ENCODE data around the gene WIZ.

The WIZ gene

DNA sequence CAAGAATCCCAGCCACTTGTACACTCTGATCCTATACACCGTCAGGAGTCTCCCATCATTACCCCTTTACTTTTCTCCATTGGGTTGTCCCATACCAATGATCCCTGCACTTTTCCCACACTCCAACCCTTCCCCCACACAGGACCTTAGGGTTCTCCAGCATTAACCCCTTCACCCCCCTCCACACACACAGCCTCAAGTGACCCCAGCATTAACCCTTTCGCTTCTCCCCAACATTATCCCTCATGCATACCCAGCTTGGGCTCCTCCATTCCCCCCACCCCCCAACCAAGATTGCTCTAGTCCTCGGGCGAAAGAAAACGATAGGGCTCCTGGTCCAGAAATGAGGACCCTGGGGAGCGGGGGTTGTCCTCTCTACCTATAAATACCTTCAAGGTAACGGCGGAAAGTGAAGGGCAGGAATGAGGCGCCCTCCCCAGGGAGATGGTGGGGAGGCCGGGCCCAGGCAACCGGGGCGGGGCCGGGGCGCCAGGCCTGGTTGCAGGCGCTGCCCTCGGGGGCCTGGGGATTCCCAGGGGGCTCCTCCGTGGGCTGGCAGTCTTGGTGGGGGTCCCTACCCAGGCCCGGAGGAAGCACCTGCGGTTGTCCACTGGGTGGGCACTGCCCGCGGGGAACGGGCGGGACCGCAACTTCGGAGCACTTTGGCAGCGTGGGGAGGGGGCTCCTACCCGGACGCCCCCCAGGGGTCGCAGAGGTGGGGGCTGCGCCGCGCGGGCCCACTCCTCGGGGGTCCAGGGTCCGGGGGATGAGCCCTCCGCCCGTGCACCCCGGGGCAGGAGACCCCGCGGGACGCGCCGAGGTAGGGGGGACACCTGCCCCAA is 757 bp downstream of the WIZ start:
- no peak for DNase-seq (ENCODE audit: low read depth, low spot score)
- peak overlapping the region; percentile 43 for H3K4me3 ChIP-seq (ENCODE audit: low read length)

DNA sequence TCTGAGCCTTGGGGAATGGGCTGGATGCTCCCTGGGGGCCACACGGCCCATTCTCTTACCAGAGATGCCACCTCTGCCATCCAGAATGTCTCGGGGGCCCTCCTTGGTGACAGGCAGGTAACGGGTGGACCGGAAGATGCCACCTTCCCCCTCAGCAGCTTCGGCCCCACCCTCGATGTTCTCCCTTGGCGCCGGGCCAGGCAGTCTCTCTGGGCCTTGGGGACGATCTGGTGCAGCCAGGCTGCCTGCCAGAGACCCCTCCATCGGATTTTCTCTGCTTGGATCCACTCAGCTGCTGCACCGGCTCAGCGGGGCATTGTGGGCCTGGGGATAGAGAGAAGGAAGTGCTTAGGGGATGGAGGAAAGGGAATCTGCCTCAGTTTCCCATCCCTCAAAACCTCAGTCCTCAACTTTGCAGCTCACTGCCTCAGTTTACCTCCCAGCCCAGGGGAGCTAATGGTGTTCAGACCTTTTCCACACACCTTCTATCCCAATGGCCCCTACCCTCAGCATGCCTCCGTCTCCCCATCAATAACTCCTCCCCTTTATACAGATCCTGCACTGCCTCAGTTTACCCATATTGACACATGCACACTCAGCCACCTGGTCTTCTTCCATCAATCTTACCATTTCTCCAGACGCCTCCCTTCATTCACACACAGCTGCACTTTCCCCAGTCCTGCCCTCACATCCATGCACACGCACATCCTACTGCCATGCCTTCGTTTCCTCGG is 1.5 kb downstream of the WIZ start:
- no peak for DNase-seq (ENCODE audit: low read depth, low spot score)
- H3K4me3 ChIP-seq (ENCODE audit: low read length) = no peak overlapping the region

DNA sequence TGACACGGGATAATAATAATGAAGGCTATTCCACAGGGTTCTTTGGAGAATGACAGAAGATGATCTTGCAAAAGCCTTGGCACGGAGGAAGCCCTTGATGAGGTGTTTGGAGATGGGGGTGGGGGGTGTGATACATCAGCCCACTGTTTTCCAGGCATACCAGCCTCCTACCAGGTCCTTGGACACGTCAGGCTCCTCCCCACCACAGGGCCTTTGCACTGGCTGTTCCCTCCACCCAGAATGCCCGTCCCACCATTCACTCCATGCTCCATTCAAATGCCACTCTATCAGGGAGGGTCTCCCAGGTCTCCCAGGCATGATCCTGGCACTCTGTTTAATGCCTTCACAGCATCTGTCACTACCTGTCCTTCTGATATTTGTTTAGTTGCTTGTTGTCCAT is 2.7 kb downstream of the WIZ start:
- no peak overlapping the region for H3K4me3 ChIP-seq (ENCODE audit: low read length)
- DNase-seq (ENCODE audit: low read depth, low spot score) = no peak

DNA sequence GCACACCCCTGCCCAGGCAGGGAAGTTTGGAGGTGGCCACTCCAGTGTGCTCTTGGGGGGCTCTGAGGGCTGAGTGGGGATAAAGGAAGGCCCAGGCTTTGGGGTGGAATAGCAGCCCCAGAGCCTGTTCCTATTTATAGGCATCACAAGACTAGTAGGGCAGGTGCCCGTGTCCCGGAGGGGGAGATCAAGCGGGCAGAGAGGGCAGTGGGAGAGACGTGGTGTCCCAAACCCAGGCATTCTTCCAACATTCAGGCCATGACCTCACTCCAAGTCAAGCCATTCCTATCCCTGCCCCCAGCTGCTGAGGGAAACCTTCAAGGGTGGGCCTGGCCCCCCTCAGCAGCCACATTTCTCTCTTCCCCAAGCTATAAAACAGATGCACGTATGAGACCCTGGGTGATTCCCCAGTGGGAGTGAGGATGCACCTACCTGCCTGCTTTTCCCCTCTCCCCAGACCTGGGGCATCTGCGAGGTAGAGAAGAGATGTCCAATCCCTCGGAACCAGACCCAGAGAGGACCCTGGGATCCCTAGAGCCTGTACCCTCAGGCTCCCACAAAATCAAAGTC is 3.9 kb downstream of the WIZ start:
- DNase-seq (ENCODE audit: low read depth, low spot score) = no peak
- H3K4me3 ChIP-seq (ENCODE audit: low read length) = no peak overlapping the region

DNA sequence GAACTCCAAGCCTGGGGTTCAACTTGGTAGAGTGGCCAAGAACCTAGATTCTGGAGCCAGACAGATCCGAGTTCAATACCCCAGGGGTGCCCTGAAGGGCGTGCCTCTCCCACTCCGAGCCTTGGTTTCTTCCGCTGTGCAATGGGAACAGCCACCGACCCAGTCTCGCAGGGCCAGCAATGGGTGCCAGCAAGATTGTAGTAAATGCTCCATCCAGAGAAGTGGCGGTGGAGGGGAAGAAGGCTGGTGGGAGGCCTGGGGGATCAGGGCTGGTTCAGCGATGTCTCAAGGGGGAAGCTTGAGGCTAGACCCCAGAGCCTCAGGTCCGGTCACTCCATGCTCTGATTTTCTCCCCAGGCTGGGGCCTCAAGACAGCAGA is 4.5 kb downstream of the WIZ start:
- no peak for DNase-seq (ENCODE audit: low read depth, low spot score)

DNA sequence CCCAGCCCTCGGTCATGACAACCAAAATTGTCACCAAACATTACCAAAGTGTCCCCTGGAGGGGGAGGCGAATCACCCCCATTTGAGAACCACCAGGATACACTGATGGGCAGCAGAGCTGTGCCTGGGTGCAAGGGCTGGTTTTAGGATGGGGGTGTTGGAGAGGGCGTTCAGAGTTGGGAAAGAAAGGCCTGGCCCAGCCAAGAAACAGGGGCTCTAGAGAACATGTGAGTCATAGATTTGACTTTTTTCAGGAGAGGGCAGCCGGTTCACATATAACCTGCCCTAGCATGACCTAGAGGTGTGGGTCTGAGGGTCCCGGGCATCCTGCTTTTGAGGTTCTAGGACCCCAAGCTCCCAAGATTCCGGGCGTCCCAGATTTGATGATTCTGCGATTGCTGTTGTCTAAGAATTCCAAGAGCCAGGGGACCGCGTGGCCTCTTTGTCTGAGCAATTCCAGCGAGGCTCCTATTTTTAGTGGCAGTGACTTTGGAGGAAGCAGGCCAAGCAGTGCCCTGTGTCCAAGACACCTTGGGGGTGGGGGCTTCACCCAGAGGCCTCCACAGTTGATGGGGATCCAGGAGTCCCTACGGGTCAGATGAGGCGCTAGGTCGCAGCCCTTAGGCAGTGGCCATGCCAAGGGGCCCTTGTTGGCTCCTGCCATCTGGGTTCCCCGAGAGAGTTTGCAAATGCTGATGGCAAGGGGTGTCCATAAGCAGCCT is 5.1 kb downstream of the WIZ start:
- DNase-seq (ENCODE audit: low read depth, low spot score) = no peak
- H3K4me3 ChIP-seq (ENCODE audit: low read length) = no peak overlapping the region

More for the DNA sequence above, 4.5 kb downstream of the WIZ start:
- no peak overlapping the region for H3K4me3 ChIP-seq (ENCODE audit: low read length)

DNA sequence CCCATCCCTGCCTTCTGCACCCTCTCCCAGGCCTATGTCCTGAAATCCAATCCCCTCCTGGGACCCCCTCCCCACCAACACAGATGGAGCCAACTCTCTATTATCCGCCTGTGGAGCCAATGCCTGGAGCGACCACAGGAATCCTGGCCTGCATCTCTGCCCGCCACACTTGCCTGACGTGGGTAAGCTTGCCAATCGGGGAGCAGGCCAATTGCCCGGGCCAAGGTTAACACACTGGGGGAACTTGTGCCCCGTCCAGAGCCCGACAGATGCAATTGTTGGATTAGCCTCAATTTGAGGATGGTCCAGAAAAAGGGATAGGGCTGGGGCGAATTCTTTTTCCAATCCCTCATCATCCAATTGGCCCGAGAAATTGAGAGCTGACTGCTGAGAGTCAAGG is 5.9 kb downstream of the WIZ start:
- DNase-seq (ENCODE audit: low read depth, low spot score) = no peak
- H3K4me3 ChIP-seq (ENCODE audit: low read length) = no peak overlapping the region

DNA sequence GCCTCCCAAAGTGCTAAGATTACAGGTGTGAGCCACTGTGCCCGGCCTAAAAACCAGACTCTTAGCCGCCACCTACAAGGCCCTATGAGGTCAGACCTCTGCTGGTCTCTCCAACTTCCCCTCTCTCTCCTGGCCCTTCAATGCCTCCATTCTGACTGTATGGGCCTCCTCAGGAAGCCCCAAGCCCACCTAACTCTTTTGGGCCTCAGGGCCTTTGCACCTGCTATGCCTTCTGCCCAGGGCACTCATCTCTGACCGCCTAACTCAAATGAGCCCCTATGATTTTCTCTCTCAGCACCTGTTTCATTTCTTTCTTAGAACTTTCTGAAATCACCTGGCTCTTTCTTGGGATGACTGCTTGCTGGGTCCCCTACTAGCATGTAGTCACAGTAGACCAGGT is 6.4 kb downstream of the WIZ start:
- no peak for DNase-seq (ENCODE audit: low read depth, low spot score)
- no peak overlapping the region for H3K4me3 ChIP-seq (ENCODE audit: low read length)

DNA sequence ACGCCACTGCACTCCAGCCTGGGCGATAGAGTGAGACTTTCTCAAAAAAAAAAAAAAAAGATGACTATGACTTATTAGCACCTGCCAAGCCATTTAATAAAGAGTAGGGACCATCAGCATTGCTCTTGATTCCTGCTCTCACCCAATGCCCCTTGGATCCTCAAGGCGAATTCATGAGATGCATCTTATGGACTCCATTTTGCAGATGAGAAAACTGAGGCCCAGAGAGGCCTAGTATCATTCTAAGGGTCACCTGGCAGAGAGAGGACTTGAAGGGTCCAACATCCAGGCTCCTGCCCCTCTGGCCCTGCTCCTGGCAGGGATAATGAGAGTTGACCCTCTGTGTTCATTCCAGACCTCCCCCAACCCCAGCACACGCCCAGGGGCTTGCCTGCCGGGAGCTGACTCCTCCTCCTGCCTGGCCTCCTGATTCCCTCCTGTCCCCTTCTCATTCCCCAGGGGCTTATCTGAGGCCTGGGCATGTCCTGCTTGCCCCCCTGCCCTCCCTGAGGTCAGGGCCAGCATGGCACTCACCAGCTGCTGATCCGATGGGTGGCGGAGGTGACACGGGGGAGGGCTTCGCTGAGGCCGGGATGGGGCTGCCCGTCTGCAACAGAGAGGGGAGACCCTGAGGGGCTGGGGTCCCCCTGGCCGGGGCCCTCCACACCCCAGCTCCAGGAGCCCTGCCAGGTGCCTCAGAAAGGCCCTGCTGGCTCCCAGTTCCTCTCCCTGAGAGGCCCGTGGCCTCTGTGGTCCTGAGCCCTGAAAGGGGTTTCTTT is 7.4 kb downstream of the WIZ start:
- DNase-seq (ENCODE audit: low read depth, low spot score) = no peak
- H3K4me3 ChIP-seq (ENCODE audit: low read length) = no peak overlapping the region

DNA sequence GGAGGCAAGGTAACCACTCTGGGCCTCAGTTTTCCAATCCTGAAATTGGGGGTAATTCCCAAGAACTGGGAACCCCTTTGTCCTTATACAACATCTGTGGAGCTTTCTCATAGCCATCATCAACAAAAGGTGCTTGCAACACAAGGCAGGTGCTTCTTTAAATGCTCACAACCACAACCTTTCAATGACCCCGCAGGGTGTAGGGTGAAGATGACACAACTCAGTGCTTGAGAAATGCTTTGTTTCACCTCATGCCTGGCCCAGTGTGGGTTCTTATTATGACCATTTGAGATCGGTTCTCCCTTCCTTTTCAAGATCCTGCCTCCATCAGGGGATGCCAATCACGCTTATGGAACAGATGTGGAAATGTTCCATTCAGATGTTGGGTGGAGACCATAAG is 8.4 kb downstream of the WIZ start:
- no peak overlapping the region for H3K4me3 ChIP-seq (ENCODE audit: low read length)
- no peak for DNase-seq (ENCODE audit: low read depth, low spot score)

DNA sequence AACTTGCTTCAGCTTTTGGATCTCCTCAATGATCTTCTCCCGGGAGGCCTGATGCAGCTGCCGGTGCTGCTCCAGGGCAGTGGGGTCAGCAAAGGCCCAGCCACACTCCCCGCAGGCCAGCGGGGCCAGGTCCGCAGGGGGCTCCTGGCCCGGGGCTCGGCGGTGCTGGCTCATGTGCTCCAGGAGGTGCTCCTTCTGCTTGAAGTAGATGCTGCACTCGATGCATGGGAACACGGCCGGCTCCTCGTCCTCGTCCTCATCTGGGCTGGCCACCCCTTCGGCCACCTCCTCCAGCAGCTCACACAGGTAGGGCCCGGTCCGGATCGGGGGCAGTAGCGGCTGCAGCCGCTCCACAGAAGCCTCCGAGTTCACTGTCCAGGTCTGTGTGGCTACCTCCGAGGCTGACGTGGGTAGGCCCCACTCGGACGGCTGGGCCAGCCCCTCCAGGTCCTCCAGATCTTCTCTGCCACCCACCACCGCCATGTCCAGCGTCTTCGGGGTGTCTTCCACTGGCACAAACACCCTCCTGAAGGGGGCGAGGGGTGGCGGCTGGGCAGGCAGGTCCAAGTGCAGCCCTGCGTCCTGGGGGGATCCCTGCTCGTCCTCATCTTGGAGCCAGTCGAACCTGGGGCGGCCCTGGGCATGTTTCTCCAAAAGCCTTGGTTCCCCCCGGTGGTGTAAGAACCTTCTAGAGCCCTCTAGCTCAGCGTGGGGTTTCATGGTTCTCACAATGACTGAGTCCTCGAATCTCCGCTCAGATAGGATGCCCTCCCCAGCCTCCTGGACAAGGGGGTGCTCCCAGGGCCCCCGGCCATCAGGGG is 9.7 kb downstream of the WIZ start:
- no peak for DNase-seq (ENCODE audit: low read depth, low spot score)
- H3K4me3 ChIP-seq (ENCODE audit: low read length) = no peak overlapping the region

DNA sequence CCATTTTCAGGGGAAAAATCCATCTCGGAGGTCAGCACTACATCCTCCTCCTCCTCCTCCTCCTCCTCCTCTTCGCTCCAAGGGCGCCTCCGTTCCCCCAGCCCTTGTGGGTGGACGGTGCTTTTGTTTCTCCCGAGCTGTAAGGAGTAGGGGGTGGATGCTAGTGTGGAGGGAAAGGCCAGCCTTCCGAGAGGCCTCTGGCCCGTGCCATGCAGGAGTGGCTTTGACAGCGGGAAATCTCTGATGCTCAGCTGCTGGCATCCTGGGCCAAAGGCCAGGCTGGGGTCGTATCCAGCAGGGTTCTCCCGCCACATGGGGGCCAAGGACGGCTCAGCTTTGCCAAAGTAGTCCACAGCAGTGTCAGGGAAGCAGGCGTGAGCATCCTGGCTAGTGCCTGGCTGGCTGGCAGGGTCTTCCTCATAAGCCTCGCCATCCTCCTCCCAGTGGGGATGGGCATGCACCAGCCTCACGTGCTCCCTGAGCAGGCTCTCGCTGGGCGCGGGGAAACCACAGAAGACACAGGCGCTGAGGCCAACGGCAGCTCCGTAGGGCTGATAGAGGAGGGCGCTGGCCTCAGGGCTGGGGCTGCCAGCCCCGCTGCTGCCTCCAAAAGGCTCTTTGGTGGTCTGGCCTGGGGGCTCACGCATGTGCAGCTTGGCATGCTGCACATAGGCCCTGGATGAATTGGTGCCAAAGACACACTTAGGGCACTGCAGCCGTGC is 10.5 kb downstream of the WIZ start:
- no peak overlapping the region for H3K4me3 ChIP-seq (ENCODE audit: low read length)
- no peak for DNase-seq (ENCODE audit: low read depth, low spot score)

DNA sequence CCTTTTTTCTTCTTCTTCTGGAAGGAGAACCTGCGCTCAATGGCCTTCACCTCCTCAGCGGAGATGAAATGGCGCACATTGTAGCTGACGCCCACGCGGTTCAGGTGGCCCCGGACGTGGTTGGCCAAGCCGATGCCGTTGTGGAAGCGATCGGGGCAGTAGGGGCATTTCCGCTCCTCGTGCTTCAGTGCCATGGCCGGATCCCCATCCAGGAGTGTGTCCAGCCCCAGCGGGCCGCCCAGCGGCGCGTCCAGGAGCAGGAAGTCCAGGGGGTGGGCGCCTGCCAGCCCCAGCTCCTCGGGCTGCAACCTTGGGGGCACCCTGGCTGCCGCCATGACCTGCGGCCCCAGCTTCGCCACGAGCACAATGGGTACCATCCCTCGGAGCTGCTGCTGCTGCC is 11.2 kb downstream of the WIZ start:
- no peak for DNase-seq (ENCODE audit: low read depth, low spot score)
- no peak overlapping the region for H3K4me3 ChIP-seq (ENCODE audit: low read length)

DNA sequence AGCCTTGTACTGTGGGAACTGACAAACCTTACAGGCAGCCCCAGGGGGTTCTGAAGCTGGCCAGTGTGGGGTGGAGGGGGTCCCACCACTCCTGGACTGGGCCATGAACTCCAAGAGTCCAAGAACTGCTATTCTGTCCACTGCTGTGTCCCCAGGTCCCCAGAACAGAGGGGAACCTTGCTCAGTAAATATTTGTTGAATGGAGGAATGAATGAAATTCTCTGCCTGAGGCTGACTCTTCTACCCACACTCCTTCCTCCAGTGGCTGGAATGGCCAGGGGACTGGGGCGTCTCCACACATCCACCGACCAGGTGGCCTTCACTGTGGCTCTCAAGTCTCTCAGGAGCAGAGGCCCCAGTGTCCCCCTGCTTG is 11.6 kb downstream of the WIZ start:
- no peak for DNase-seq (ENCODE audit: low read depth, low spot score)
- no peak overlapping the region for H3K4me3 ChIP-seq (ENCODE audit: low read length)

DNA sequence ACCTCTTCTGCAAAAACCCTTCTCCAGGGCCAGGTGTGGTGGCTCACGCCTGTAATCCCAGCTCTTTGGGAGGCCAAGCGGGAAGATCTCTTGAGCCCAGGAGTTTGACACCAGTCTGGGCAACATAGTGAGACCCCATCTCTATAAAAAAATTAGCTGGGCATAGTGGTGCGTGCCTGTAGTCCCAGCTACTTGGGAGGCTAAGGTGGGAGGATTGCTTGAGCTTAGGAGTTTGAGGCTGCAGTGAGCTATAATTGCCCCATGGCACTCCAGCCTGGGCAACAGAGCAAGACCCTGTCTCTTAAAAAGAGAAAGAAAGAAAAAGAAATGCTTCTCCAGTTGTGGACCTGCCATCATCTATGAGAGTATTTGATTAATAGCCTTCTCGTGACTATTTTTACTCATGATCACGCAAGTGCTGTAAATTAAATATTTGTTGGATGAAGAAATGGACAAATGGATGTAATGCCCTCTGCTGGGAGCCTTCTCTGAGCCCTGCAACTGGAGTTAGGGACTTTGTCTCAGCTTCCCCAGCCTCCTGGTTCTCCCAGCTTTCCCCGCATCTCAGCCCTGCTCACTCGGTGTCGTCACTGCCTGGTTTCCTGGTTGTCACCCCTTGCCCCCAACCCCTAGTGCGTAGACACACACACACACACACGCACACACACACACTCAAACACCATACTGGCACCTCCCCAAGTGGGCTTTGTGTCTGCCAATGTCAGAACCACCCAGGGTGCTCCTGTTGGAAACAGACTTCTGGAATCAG is 12.2 kb downstream of the WIZ start:
- no peak for DNase-seq (ENCODE audit: low read depth, low spot score)

DNA sequence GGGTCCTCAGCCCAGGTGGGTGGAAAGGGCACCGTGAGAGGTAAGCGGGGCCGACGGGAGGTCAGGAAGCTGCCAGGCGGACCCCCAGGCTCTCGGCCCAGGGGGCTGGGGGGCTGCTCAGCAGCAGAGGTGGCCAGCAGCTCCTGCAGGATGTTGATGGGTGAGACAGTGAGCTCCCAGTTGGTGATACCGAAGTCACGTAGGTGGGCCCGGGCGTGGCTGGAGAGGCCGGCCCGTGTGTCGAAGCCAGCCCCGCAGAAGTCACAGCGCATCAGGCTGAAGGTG is 13.0 kb downstream of the WIZ start:
- H3K4me3 ChIP-seq (ENCODE audit: low read length) = no peak overlapping the region
- no peak for DNase-seq (ENCODE audit: low read depth, low spot score)

More for the DNA sequence above, 12.2 kb downstream of the WIZ start:
- no peak overlapping the region for H3K4me3 ChIP-seq (ENCODE audit: low read length)
